Measurements from ENCODE around the gene DGKB.

The DGKB gene

GRCh38 chr7:14891289-14891688, 11.3 kb downstream of the DGKB start:
- H3K36me3 Mint-ChIP-seq, result no peaks in the 10 kb centered on the region
- H3K27me3 Mint-ChIP-seq, result no peaks in the 10 kb centered on the region
- H3K27ac Mint-ChIP-seq, result no peak overlapping the region
- H3K9me3 Mint-ChIP-seq (ENCODE audit: low read depth), result no peaks in the 10 kb centered on the region
- no peaks in the 10 kb centered on the region for H3K4me1 Mint-ChIP-seq (ENCODE audit: low read depth)
- H3K4me3 Mint-ChIP-seq, result no peak overlapping the region

GRCh38 chr7:14888962-14889361, 13.6 kb downstream of the DGKB start:
- Mint-ChIP-seq H3K27ac (no peak overlapping the region), H3K9me3 (ENCODE audit: low read depth) (no peaks in the 10 kb centered on the region), H3K4me1 (ENCODE audit: low read depth) (no peaks in the 10 kb centered on the region), H3K27me3 (no peaks in the 10 kb centered on the region), H3K36me3 (no peaks in the 10 kb centered on the region), H3K4me3 (no peak overlapping the region)

GRCh38 chr7:14886533-14886932, 16.0 kb downstream of the DGKB start:
- Mint-ChIP-seq H3K4me1 (ENCODE audit: low read depth) (no peaks in the 10 kb centered on the region), H3K36me3 (no peaks in the 10 kb centered on the region), H3K9me3 (ENCODE audit: low read depth) (no peaks in the 10 kb centered on the region), H3K4me3 (no peak overlapping the region), H3K27ac (no peak overlapping the region), H3K27me3 (no peaks in the 10 kb centered on the region)

GRCh38 chr7:14875941-14876587, 26.5 kb downstream of the DGKB start:
- Mint-ChIP-seq H3K9me3 (ENCODE audit: low read depth) (peaks cover 4% of the 10 kb centered on the region), H3K4me1 (ENCODE audit: low read depth) (no peaks in the 10 kb centered on the region), H3K36me3 (no peaks in the 10 kb centered on the region), H3K27ac (no peak overlapping the region), H3K4me3 (no peak overlapping the region), H3K27me3 (no peaks in the 10 kb centered on the region)

GRCh38 chr7:14871880-14872279, 30.7 kb downstream of the DGKB start:
- Mint-ChIP-seq H3K36me3 (no peaks in the 10 kb centered on the region), H3K9me3 (ENCODE audit: low read depth) (peaks cover 4% of the 10 kb centered on the region), H3K4me1 (ENCODE audit: low read depth) (no peaks in the 10 kb centered on the region), H3K4me3 (no peak overlapping the region), H3K27me3 (no peaks in the 10 kb centered on the region), H3K27ac (no peak overlapping the region)

GRCh38 chr7:14870394-14870793, 32.2 kb downstream of the DGKB start:
- Mint-ChIP-seq H3K27ac (no peak overlapping the region), H3K4me3 (no peak overlapping the region), H3K27me3 (no peaks in the 10 kb centered on the region), H3K9me3 (ENCODE audit: low read depth) (peaks cover 9% of the 10 kb centered on the region), H3K36me3 (no peaks in the 10 kb centered on the region), H3K4me1 (ENCODE audit: low read depth) (no peaks in the 10 kb centered on the region)

- H3K27ac Mint-ChIP-seq, result no peak overlapping the region
- no peaks in the 10 kb centered on the region for H3K27me3 Mint-ChIP-seq
- no peaks in the 10 kb centered on the region for H3K4me1 Mint-ChIP-seq (ENCODE audit: low read depth)
- no peak overlapping the region for H3K4me3 Mint-ChIP-seq
- H3K9me3 Mint-ChIP-seq (ENCODE audit: low read depth), result peaks cover 11% of the 10 kb centered on the region
- H3K36me3 Mint-ChIP-seq, result no peaks in the 10 kb centered on the region
These were observed 33.6 kb downstream of the DGKB start for GRCh38 chr7:14868937-14869336.

- Mint-ChIP-seq H3K4me3 (no peak overlapping the region), H3K9me3 (ENCODE audit: low read depth) (peaks cover 15% of the 10 kb centered on the region), H3K27ac (no peak overlapping the region), H3K27me3 (no peaks in the 10 kb centered on the region), H3K36me3 (no peaks in the 10 kb centered on the region), H3K4me1 (ENCODE audit: low read depth) (no peaks in the 10 kb centered on the region)
These were observed 41.1 kb downstream of the DGKB start for GRCh38 chr7:14861456-14861855.

- Mint-ChIP-seq H3K36me3 (no peaks in the 10 kb centered on the region), H3K4me1 (ENCODE audit: low read depth) (no peaks in the 10 kb centered on the region), H3K27ac (no peak overlapping the region), H3K9me3 (ENCODE audit: low read depth) (peaks cover 4% of the 10 kb centered on the region), H3K27me3 (no peaks in the 10 kb centered on the region), H3K4me3 (no peak overlapping the region)
These were observed 43.3 kb downstream of the DGKB start for GRCh38 chr7:14859267-14859666.

- Mint-ChIP-seq H3K36me3 (no peaks in the 10 kb centered on the region), H3K4me1 (ENCODE audit: low read depth) (no peaks in the 10 kb centered on the region), H3K4me3 (no peak overlapping the region), H3K27ac (no peak overlapping the region), H3K9me3 (ENCODE audit: low read depth) (peaks cover 5% of the 10 kb centered on the region), H3K27me3 (no peaks in the 10 kb centered on the region)
These were observed 43.7 kb downstream of the DGKB start for GRCh38 chr7:14858866-14859265.

- H3K4me1 Mint-ChIP-seq (ENCODE audit: low read depth), result no peaks in the 10 kb centered on the region
- H3K9me3 Mint-ChIP-seq (ENCODE audit: low read depth), result peaks cover 8% of the 10 kb centered on the region
- H3K27ac Mint-ChIP-seq, result no peak overlapping the region
- no peaks in the 10 kb centered on the region for H3K27me3 Mint-ChIP-seq
- no peaks in the 10 kb centered on the region for H3K36me3 Mint-ChIP-seq
- no peak overlapping the region for H3K4me3 Mint-ChIP-seq
These were observed 44.1 kb downstream of the DGKB start for GRCh38 chr7:14858410-14858809.

GRCh38 chr7:14855033-14855794, 47.3 kb downstream of the DGKB start:
- Mint-ChIP-seq H3K36me3 (no peaks in the 10 kb centered on the region), H3K4me1 (ENCODE audit: low read depth) (no peaks in the 10 kb centered on the region), H3K4me3 (no peak overlapping the region), H3K27me3 (no peaks in the 10 kb centered on the region), H3K9me3 (ENCODE audit: low read depth) (peaks cover 4% of the 10 kb centered on the region), H3K27ac (no peak overlapping the region)

- H3K9me3 Mint-ChIP-seq (ENCODE audit: low read depth), result peaks cover 4% of the 10 kb centered on the region
- H3K4me3 Mint-ChIP-seq, result no peak overlapping the region
- H3K36me3 Mint-ChIP-seq, result no peaks in the 10 kb centered on the region
- no peaks in the 10 kb centered on the region for H3K27me3 Mint-ChIP-seq
- H3K27ac Mint-ChIP-seq, result no peak overlapping the region
- no peaks in the 10 kb centered on the region for H3K4me1 Mint-ChIP-seq (ENCODE audit: low read depth)
These were observed 48.1 kb downstream of the DGKB start for GRCh38 chr7:14854471-14854870.

GRCh38 chr7:14851610-14852009, 50.9 kb downstream of the DGKB start:
- Mint-ChIP-seq H3K4me1 (ENCODE audit: low read depth) (no peaks in the 10 kb centered on the region), H3K9me3 (ENCODE audit: low read depth) (peaks cover 4% of the 10 kb centered on the region), H3K4me3 (no peak overlapping the region), H3K27me3 (no peaks in the 10 kb centered on the region), H3K36me3 (no peaks in the 10 kb centered on the region), H3K27ac (no peak overlapping the region)

GRCh38 chr7:14850039-14850438, 52.5 kb downstream of the DGKB start:
- no peak overlapping the region for H3K4me3 Mint-ChIP-seq
- no peak overlapping the region for H3K27ac Mint-ChIP-seq
- H3K27me3 Mint-ChIP-seq, result no peaks in the 10 kb centered on the region

GRCh38 chr7:14846405-14846804, 56.1 kb downstream of the DGKB start:
- Mint-ChIP-seq H3K27ac (no peak overlapping the region), H3K4me3 (no peak overlapping the region), H3K4me1 (ENCODE audit: low read depth) (no peaks in the 10 kb centered on the region), H3K9me3 (ENCODE audit: low read depth) (peaks cover 3% of the 10 kb centered on the region), H3K36me3 (no peaks in the 10 kb centered on the region), H3K27me3 (no peaks in the 10 kb centered on the region)

More at GRCh38 chr7:14850039-14850438, 52.5 kb downstream of the DGKB start:
- Mint-ChIP-seq H3K4me1 (ENCODE audit: low read depth) (no peaks in the 10 kb centered on the region), H3K9me3 (ENCODE audit: low read depth) (peaks cover 4% of the 10 kb centered on the region), H3K36me3 (no peaks in the 10 kb centered on the region)
